Heart right ventricle (tissue), 16 donors: Measurements from ENCODE around the gene CPNE8. TPM values are rescaled to one million over a fixed set of nuclear protein-coding genes. Genes with fewer than 3 reads are reported as not detected.

ENCODE experiments used
- ATAC-seq, 8 donors: fragments of 200-7000 bp; cut with Tn5 transposase; one replicate each; pipeline ENCODE4 v1.9.1; 2020; ENCODE audit warnings: mild to moderate bottlenecking in 8 of 8, moderate library complexity in 8 of 8, moderate number of reproducible peaks in 1 of 8
- DNase-seq, 2 donors: peaks; one replicate each; pipeline ENCODE4 v3.0.0-alpha.2; 2020
- H3K27ac ChIP-seq, 10 donors: fragments of 200-600 bp; sonication (generic) in 2 of 10; one replicate each; pipeline versions ENCODE4 v1.5.0 to v1.8.0; 2020 to 2022; ENCODE audit warnings: mild to moderate bottlenecking in 3 of 10
- H3K27me3 ChIP-seq, 7 donors: fragments of 200-600 bp; one replicate each; pipeline ENCODE4 v1.8.0; 2021 to 2022; ENCODE audit warnings: mild to moderate bottlenecking in 2 of 7
- H3K36me3 ChIP-seq, 9 donors: fragments of 200-600 bp; sonication (generic) in 1 of 9; one replicate each; pipeline versions ENCODE4 v1.5.0 to v1.8.0; 2020 to 2022; ENCODE audit warnings: mild to moderate bottlenecking in 2 of 9
- H3K4me1 ChIP-seq, 9 donors: fragments of 200-600 bp; sonication (generic) in 1 of 9; one replicate each; pipeline versions ENCODE4 v1.5.0 to v1.8.0; 2020 to 2022; ENCODE audit warnings: mild to moderate bottlenecking in 4 of 9
- H3K4me3 ChIP-seq, 10 donors: fragments of 200-600 bp; sonication (generic) in 2 of 10; one replicate each; pipeline versions ENCODE4 v1.5.0 to v1.8.0; 2020 to 2022; ENCODE audit warnings: mild to moderate bottlenecking in 7 of 10, moderate library complexity in 2 of 10
- H3K9me3 ChIP-seq, 11 donors: fragments of 200-600 bp in 10 of 11; sonication (generic) in 2 of 11; one replicate each; pipeline versions ENCODE4 v1.5.0 to v1.8.0; 2013 to 2022; ENCODE audit warnings: mild to moderate bottlenecking in 2 of 11, control low read depth in 1 of 11, moderate library complexity in 1 of 11
- WGBS, 2 donors: extraction: QIAGEN DNeasy Blood & Tissue Kit; methylation state at CpG; one replicate each; pipeline ENCODE4 v1.1.7; 2013; ENCODE audit warnings: inconsistent platforms in 1 of 2; 5-methylcytosine and 5-hydroxymethylcytosine counted together
- intact Hi-C, 10 donors: fragments of 100-400 bp; cut with DNase I; formaldehyde crosslinking; loops; one replicate each; pipeline versions ENCODE4 v1.11.1 to v1.14.2; 2022
- polyA plus RNA-seq, 2 donors: library from polyadenylated mRNA; stranded (reverse); fragments of 200-250 nt; gene quantifications; one replicate each; pipeline ENCODE4 v1.2.3, GENCODE V29; 2013
- total RNA-seq, 10 donors: library from RNA; stranded (reverse); fragmentation: NEBNext Ultra II Directional in 3 of 10; extraction: Animal tissue kit (Norgen Biotek cat#: 25700) in 3 of 10; gene quantifications; one replicate each; pipeline versions ENCODE4 v1.2.1 to v1.2.4, GENCODE V29; 2021 to 2023
- TF ChIP-seq, protein P1 (sequence below), 9 donors: fragments of 200-600 bp; sonication (generic) in 2 of 9; IDR thresholded peaks; one replicate each; pipeline versions ENCODE4 v1.5.0 to v1.8.0; 2021 to 2022; ENCODE audit warnings: antibody characterized with exemption in 9 of 9, mild to moderate bottlenecking in 5 of 9, moderate library complexity in 1 of 9
- donor health status: Arrhythmogenic right ventricular cardiomyopathy.
- donor health status: ischemic (EF 13 %, LVEDD 7.1; RV severe dilation, severe dysfunction).
- donor health status: healthy with polysubstance abuse.
- donor health status: DM: no; HTN: yes; CAD: no.
- donor health status: DM: no; HTN: no; CAD: no.
- donor health status: ischemic (EF 25% LVEDD 6.9; RV normal size, moderate dysfunction).
- donor health status: ischemic (EF 25% LVEDD 5.7; RV mildly dilated, moderate dysfunction).
- donor health status: healthy.
- donor health status: DM: yes; HTN: yes; CAD: no.
- donor health status: Ischemic cardiomyopathy.
- donor health status: ischemic (EF 35%, LVEDD 5.7; RV mildly dilated, moderate dysfunction).
- donor health status: nonischemic (EF 11% LVEDD 7.7; RV severe dilation, severe dysfunction).
- donor health status: DM: yes; HTN: yes; CAD: no.
- donor health status: PGD.
- donor health status: ischemic (EF 29% LVEDD 5.4; RV normal size, mild dysfunction).
- donor health status: nonischemic (EF 23%, LVEDD 6.1; RV moderate dilation, normal function).

Gene CPNE8
- total and polyA plus RNA-seq, 12 donors = 2.5 to 14.9 (median 4.5) TPM

DNA sequence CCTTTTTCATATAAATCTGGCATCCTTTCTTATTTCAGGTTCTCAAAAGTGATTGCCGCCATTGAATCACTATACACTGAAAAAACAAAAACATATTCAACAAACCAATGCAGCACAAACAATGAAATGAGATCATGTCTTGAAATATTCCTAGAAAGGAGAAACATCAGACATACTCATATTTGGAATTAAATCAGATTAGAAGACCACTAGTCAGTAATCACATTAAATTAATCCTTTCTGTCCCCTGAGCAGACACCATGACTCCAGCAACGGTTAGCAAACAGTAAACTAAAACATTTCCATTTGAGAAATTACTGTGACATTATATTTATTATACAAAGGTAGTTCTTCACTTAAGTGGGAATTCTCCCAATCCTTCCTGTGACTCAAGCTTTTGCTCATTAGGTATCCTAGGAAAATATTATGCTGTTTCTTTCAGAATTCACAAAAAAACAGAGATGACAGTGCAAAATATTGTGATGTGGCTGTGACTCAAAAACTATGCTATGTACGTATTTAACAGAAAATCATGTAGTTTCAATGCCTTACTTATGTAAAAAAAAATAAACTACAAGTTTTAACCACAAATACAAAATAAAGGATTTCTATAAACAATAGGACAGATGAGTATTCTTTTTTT, 29.7 kb downstream of the CPNE8 start:
- TF ChIP-seq, protein P1, sequence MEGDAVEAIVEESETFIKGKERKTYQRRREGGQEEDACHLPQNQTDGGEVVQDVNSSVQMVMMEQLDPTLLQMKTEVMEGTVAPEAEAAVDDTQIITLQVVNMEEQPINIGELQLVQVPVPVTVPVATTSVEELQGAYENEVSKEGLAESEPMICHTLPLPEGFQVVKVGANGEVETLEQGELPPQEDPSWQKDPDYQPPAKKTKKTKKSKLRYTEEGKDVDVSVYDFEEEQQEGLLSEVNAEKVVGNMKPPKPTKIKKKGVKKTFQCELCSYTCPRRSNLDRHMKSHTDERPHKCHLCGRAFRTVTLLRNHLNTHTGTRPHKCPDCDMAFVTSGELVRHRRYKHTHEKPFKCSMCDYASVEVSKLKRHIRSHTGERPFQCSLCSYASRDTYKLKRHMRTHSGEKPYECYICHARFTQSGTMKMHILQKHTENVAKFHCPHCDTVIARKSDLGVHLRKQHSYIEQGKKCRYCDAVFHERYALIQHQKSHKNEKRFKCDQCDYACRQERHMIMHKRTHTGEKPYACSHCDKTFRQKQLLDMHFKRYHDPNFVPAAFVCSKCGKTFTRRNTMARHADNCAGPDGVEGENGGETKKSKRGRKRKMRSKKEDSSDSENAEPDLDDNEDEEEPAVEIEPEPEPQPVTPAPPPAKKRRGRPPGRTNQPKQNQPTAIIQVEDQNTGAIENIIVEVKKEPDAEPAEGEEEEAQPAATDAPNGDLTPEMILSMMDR (IDR thresholded peaks at IDR 0.05) = no peak
- Histone ChIP-seq H3K9me3 (peaks cover 0 to 6% (median 0%) of the 10 kb centered on the region in 11 donors), H3K27ac (no peak overlapping the region), H3K4me1 (peaks cover 0 to 11% (median 0%) of the 10 kb centered on the region in 9 donors), H3K36me3 (peaks cover 0 to 19% (median 0%) of the 10 kb centered on the region in 9 donors), H3K27me3 (no peaks in the 10 kb centered on the region), H3K4me3 (no peak overlapping the region)
- intact Hi-C loops = no loop called here
- 85 to 86% methylated on average over 3 of the region's 3 CpGs for WGBS, 2 donors
- DNase-seq (no peak), ATAC-seq (no peak)

DNA sequence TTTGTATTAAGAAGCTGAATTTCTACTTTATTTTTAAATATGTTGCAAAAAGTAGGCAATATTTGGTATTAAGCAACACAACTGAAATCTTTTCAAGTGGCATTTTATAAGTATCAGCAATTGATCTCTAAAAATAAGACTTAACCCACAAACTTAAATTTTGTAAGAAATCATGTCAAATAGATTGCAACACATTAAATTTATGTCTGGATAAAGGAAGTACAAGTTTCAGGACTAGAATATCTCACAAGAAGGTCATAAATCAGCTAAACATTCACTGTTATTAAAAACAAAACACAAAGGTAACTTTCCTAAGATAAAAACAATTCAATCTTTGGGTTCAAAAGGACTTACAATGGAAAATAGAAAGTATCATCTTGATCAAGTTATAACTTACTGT, 32.8 kb downstream of the CPNE8 start:
- no peaks in the 10 kb centered on the region for H3K9me3 ChIP-seq
- H3K4me3 ChIP-seq = no peak overlapping the region
- H3K27ac ChIP-seq = no peak overlapping the region
- intact Hi-C loops = no loop called here
- no peaks in the 10 kb centered on the region for H3K27me3 ChIP-seq
- TF ChIP-seq, protein P1 (IDR thresholded peaks at IDR 0.05) = no peak
- peaks cover 0 to 11% (median 0%) of the 10 kb centered on the region in 9 donors for H3K4me1 ChIP-seq
- H3K36me3 ChIP-seq = peaks cover 0 to 19% (median 0%) of the 10 kb centered on the region in 9 donors
- ATAC-seq (no peak), DNase-seq (no peak)

DNA sequence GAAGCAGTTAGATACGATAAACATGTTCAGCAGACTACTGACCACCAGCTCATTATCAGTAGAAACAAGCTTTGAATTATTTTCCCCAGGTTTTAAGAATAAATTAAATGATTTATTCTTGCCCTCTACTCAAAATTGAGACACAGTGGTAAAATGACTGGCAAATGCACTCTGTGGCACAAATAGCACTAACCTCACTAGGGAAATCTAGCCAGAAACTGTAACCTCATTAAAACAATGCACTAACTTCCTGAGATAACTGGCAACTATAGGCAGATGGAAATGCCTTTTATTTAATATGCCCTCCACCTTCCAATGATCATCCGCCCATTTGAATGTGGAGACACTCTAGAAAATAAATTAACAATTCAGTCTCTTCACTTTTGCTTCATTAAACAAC, 33.2 kb downstream of the CPNE8 start:
- ATAC-seq (no peak), DNase-seq (no peak)

DNA sequence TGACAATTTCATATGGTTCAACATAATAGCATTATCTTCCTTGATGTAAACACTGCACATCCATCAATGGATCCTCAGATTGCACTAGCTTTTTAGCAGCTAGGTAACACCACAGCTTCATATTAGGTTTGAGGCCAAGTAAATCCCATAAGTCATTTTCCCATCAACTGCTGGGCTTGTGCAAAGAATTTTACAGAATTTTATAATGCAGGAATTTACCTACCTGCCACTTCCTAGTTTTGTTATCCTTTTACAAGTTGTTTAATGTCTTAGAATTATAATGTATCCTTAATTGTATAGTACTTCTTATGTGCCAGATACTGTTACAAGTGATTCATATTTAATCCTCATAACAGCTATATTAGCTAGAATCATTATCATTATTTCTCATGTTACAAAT, 36.4 kb downstream of the CPNE8 start:
- ATAC-seq (no peak), DNase-seq (no peak)
- Histone ChIP-seq H3K4me1 (peaks cover 0 to 11% (median 0%) of the 10 kb centered on the region in 9 donors), H3K27me3 (no peaks in the 10 kb centered on the region), H3K27ac (no peak overlapping the region), H3K9me3 (no peaks in the 10 kb centered on the region), H3K36me3 (peaks cover 0 to 19% (median 0%) of the 10 kb centered on the region in 9 donors), H3K4me3 (no peak overlapping the region)
- intact Hi-C loops = no loop called here
- TF ChIP-seq, protein P1 (IDR thresholded peaks at IDR 0.05) = no peak

More for the DNA sequence above, 33.2 kb downstream of the CPNE8 start:
- H3K36me3 ChIP-seq = peaks cover 0 to 19% (median 0%) of the 10 kb centered on the region in 9 donors
- H3K27me3 ChIP-seq = no peaks in the 10 kb centered on the region
- intact Hi-C loops = no loop called here
- H3K27ac ChIP-seq = no peak overlapping the region
- no peaks in the 10 kb centered on the region for H3K9me3 ChIP-seq
- H3K4me3 ChIP-seq = no peak overlapping the region
- TF ChIP-seq, protein P1 (IDR thresholded peaks at IDR 0.05) = no peak
- WGBS, 2 donors = 72 to 76% methylated on average over 2 of the region's 2 CpGs
- H3K4me1 ChIP-seq = peaks cover 0 to 11% (median 0%) of the 10 kb centered on the region in 9 donors
